Astrocyte of the cerebellum (primary cell): ENCODE measurements around the gene STK4.

Experiments
- DNase-seq: peaks from one replicate; pipeline ENCODE4 v3.0.0-alpha.2; 2011; ENCODE audit warnings: low read depth
- H3K4me3 ChIP-seq: 2 replicates; pipeline ENCODE4 v1.5.1; 2011; ENCODE audit warnings: mild to moderate bottlenecking, low read depth, low read length, moderate library complexity
- CTCF ChIP-seq: IDR thresholded peaks from 2 replicates; pipeline ENCODE4 v1.5.1; 2012; ENCODE audit warnings: low read length, low read depth, moderate library complexity, mild to moderate bottlenecking; ENCODE audit errors: missing control alignments
- in situ Hi-C: cut with HindIII; loops from 2 replicates; pipeline ENCODE4 v1.10.0; 2017; ENCODE audit warnings: low sequenced_read_pairs

STK4 gene

GRCh38 chr20:45037050-45037449, 70.7 kb downstream of the STK4 start:
- in situ Hi-C loops, result no loop called here

GRCh38 chr20:45037635-45038034, 71.3 kb downstream of the STK4 start:
- H3K4me3 ChIP-seq, result no peak overlapping the region
- in situ Hi-C loops, result no loop called here
- no peak for DNase-seq
- TF ChIP-seq CTCF, result no peak

More at GRCh38 chr20:45037050-45037449, 70.7 kb downstream of the STK4 start:
- DNase-seq, result no peak
- no peak for TF ChIP-seq CTCF
- no peak overlapping the region for H3K4me3 ChIP-seq

- H3K4me3 ChIP-seq, result no peak overlapping the region
- DNase-seq, result no peak
- in situ Hi-C loops, result no loop called here
- TF ChIP-seq CTCF, result no peak
Observed at GRCh38 chr20:45038745-45039474, 72.6 kb downstream of the STK4 start.

- in situ Hi-C loops, result no loop called here
- H3K4me3 ChIP-seq, result no peak overlapping the region
- TF ChIP-seq CTCF, result no peak
- DNase-seq, result no peak
Observed at GRCh38 chr20:45039475-45039820, 73.1 kb downstream of the STK4 start.

- no peak for DNase-seq
- TF ChIP-seq CTCF, result no peak
- in situ Hi-C loops, result no loop called here
- H3K4me3 ChIP-seq, result no peak overlapping the region
Observed at GRCh38 chr20:45041464-45042337, 75.4 kb downstream of the STK4 start.

GRCh38 chr20:45042978-45043377, 76.7 kb downstream of the STK4 start:
- no peak for TF ChIP-seq CTCF
- in situ Hi-C loops, result no loop called here
- no peak for DNase-seq
- no peak overlapping the region for H3K4me3 ChIP-seq
